D721Med (cell line): Measurements from ENCODE around the gene BLTP3A.

Experiments
- DNase-seq: peaks from one replicate; pipeline ENCODE4 v3.0.0; 2011; ENCODE audit warnings: low spot score; ENCODE audit not compliant: insufficient read length
- FAIRE-seq: peaks from 2 replicates; lab custom pipeline; 2011; peaks lifted over from hg19 to GRCh38; lab: Jason Lieb, UNC
- CTCF ChIP-seq: IDR thresholded peaks from 2 replicates; pipeline ENCODE4 v1.5.1; 2012; ENCODE audit warnings: mild to moderate bottlenecking, control low read depth; ENCODE audit not compliant: insufficient read depth; ENCODE audit errors: missing control alignments

The BLTP3A gene

DNA sequence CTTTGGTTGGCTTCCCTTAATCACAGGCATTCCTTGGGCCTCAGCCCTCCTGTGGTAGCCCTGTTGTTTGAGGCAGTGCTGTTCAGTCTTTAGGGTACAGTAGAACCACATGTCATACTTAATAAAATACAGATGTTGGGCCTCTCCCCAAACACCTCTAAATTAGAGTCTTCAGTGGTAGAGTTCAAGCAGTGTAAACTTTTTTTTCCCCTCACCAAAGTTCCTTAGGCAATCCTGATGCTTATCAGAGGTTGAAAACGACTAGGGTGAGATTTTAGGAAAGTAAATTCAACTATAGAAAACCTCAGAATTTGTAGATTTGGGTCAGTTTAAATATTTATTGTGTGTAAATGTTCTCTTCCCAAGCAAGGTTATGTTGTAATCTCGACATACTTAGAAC is 44.6 kb downstream of the BLTP3A start:
- no peak for TF ChIP-seq CTCF
- DNase-seq, result no peak
- no peak for FAIRE-seq

GRCh38 chr6:34837528-34837927 is 45.6 kb downstream of the BLTP3A start:
- TF ChIP-seq CTCF, result no peak
- DNase-seq (no peak), FAIRE-seq (no peak)

DNA sequence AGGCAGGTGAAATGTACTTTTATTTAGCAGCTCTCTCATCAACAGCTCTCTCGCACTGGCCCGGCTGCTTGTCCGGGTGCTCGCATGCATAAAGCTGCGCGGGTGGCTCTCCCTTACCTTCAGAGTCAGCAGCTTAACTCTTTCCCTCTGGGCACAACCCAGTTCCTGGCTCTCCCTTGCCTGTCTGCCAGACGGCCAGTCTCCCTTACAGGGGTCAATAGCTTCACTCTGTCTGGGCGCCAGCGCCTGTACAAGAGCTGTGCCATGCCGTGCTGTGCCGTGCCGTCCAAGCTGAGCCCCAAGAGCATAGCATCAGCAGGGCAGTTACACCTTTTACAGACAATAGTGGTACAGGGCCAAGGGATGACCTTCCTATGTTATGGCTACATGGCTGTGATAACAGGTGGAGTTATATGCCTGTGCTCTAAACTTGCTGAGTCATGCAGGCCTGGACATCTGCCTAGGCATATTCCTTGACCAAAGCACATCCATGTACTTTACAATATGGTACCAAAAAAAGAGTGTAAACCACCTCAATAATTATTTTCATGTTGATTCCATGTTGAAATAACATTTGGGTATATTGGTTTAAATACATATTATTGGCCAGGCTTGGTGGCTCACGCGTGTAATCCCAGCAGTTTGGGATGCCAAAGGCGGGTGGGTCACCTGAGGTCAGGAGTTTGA is 47.9 kb downstream of the BLTP3A start:
- FAIRE-seq (no peak), DNase-seq (no peak)
- no peak for TF ChIP-seq CTCF
